GM20000 (cell line): Measurements from ENCODE around the gene RAB3B.

ENCODE experiments used
- DNase-seq: peaks from one replicate; pipeline ENCODE4 v3.0.0; 2012; ENCODE audit warnings: low spot score
- CTCF ChIP-seq: IDR thresholded peaks from 2 replicates; pipeline ENCODE4 v1.5.1; 2012; ENCODE audit warnings: mild to moderate bottlenecking, control low read depth; ENCODE audit errors: extremely low read depth, missing control alignments

RAB3B gene

DNA sequence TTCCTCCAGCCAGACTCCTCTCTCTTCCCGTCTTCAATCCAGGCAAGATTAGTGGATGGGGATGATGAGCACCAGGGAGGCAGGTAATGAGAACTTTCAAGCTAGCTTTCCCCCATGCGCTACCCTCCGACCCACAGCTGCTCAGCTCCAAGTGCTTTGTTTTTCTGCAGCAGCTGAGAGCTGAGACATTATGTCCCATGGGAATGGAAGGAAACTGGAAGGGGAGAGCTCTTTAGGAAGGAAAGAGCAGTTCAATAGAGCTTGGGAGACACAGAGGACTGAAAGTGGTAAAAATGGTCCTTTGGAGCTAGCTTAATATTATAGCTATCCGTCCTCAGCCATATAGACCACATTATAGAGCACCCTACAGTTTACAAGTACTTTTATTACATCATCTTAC is 39.8 kb downstream of the RAB3B start:
- no peak for DNase-seq
- no peak for TF ChIP-seq CTCF

DNA sequence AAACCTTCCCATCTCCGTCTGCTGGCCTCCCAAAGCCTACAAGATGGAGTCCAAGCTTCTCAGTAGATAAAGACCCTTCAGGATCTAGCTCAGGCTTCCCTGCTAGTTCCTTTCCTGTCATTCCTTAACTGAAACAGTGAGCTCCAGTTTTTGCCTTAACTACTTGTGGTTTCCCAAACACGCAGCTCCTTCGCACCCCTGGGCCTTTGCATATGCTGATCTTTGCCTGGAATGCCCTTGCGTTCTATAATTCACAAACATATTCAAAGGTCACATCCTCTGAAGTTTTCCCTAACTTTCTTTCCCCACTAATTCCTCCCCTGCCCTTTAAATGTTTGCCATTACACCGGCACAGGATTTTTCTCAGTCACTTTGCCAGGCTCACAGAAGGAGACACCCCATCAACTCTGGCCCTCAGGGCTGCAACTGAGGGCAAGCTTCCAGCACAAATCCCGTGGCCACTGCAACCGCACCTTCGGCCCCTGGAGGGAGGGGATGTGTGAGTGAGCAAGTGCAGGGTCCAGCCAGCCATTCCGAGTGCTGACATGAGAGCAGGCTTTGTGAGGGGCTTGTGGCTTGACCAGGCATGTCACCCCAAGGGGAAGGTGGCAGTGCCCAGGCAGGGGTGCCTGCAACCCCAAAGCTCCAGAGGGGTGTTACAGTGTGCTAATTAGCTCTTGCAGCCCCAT is 41.3 kb downstream of the RAB3B start:
- no peak for DNase-seq
- no peak for TF ChIP-seq CTCF

GRCh38 chr1:51948491-51948915 is 42.0 kb downstream of the RAB3B start:
- no peak for DNase-seq
- TF ChIP-seq CTCF = no peak

GRCh38 chr1:51946300-51946699 is 44.2 kb downstream of the RAB3B start:
- TF ChIP-seq CTCF = no peak
- DNase-seq = no peak

GRCh38 chr1:51945591-51945990 is 44.9 kb downstream of the RAB3B start:
- no peak for TF ChIP-seq CTCF
- DNase-seq = no peak

GRCh38 chr1:51942281-51942680 is 48.2 kb downstream of the RAB3B start:
- no peak for TF ChIP-seq CTCF
- no peak for DNase-seq

GRCh38 chr1:51941528-51941927 is 49.0 kb downstream of the RAB3B start:
- no peak for TF ChIP-seq CTCF
- DNase-seq = no peak
